NCI-H1417 (cell line): ENCODE results near the gene DOP1B.
"Not testable (repeated sequence)": the region's sequence is repeated elsewhere in the genome, so short reads cannot be mapped to it uniquely, and the experiment has no call there.

Source experiments
- DNase-seq, 3 experiments: peaks; one replicate each; lab custom pipeline; 2025; lab: John Stamatoyannopoulos, UW

The DOP1B gene, protein sequence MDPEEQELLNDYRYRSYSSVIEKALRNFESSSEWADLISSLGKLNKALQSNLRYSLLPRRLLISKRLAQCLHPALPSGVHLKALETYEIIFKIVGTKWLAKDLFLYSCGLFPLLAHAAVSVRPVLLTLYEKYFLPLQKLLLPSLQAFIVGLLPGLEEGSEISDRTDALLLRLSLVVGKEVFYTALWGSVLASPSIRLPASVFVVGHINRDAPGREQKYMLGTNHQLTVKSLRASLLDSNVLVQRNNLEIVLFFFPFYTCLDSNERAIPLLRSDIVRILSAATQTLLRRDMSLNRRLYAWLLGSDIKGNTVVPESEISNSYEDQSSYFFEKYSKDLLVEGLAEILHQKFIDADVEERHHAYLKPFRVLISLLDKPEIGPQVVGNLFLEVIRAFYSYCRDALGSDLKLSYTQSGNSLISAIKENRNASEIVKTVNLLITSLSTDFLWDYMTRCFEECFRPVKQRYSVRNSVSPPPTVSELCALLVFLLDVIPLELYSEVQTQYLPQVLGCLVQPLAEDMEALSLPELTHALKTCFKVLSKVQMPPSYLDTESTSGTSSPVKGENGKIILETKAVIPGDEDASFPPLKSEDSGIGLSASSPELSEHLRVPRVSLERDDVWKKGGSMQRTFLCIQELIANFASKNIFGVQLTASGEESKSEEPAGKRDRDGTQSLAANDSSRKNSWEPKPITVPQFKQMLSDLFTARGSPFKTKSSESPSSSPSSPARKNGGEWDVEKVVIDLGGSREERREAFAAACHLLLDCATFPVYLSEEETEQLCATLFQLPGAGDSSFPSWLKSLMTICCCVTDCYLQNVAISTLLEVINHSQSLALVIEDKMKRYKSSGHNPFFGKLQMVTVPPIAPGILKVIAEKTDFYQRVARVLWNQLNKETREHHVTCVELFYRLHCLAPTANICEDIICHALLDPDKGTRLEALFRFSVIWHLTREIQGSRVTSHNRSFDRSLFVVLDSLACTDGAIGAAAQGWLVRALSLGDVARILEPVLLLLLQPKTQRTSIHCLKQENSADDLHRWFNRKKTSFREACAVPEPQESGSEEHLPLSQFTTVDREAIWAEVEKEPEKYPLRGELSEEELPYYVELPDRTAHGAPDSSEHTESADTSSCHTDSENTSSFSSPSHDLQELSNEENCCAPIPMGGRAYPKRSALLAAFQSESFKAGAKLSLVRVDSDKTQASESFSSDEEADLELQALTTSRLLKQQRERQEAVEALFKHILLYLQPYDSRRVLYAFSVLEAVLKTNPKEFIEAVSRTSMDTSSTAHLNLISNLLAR (N-terminal part only)

DNA sequence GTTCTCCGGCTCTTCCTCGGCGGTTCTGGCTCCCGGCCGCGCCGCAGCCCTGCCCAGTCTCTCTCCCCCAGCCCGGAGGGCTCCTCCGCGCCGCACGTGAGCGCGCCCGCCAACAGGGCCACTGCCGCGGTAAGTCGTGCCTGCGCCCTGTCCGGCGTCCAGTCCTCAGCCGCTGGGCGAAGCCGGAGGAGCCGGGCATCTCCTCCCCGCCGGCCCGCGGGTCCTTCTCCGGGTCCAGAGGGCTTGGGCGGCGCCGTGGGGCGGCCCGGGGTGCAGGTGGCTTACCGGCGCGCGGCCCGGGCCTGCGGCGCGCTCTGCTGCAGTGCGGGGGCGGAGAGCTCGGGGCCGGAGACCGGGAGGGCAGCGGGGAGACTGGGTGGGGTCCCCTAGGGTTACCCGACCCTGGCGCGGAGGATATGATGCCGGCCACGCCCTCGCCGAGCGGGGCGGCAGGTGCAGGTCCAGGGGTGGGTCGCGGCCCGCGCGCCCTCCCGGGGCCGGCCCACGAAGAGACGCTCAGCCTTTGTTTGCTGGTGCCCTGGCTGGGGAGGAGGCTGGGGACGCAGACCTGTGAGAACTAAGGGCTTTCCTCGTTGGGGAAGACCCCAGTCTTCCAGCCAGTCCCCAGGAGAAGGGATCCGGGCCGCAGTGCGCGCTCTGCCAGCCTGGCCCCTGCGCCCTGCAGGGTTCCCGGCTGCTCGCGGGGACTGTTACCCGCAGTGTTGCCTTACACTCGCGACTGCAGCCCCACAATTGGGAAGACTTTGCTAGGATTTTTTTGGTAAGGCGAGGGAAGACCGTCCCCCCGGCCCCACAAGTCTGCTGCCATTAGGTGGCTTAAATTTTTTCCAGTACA lies at the start of gene DOP1B:
Gene DOP1B, plus strand, starts transcription at position 10 of the 856 bp plus-strand sequence. CDS start 7,910 bp downstream, outside the sequence.
- peak in 2 of 3 experiments; percentile 69 to 97 for DNase-seq

DNA sequence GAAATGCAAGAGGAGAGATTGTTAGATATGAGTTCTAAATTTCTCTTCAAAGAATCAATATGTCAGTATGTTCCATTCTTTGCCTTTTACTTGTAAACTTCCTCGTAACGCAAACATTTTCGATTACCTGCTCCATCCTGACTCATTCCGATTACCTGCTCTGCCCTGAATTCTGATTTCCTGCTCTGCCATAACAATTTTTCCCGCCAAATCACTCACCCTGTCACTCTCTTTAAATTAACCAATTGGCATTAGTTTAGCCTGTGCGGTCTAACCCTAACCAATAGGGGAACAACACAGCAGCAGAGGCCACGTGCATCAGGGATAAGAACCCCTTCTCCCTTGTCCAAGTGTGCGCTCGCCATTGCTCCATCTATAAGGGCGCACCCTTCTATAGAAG lies 46.8 kb upstream of the DOP1B start:
- no peak for DNase-seq

DNA sequence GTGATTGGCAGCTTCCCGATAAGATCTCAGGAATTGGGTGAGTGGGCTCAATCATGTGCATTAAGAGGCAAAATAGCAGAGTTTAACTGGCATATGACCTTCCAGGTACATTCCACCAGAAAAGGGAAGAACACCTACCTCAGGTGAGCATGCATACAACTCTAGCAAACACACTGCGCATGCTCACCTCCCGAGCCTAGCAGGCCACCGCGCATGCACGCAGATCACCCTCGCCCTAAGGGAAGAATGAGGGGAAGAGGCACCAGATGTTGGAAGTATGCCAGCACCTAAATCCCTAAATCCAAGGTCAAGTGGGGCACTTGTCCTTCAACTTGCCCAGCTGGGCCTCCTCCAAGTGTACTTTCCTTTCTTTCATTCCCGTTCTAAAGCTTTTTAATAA lies 45.4 kb upstream of the DOP1B start:
- DNase-seq = no peak

DNA sequence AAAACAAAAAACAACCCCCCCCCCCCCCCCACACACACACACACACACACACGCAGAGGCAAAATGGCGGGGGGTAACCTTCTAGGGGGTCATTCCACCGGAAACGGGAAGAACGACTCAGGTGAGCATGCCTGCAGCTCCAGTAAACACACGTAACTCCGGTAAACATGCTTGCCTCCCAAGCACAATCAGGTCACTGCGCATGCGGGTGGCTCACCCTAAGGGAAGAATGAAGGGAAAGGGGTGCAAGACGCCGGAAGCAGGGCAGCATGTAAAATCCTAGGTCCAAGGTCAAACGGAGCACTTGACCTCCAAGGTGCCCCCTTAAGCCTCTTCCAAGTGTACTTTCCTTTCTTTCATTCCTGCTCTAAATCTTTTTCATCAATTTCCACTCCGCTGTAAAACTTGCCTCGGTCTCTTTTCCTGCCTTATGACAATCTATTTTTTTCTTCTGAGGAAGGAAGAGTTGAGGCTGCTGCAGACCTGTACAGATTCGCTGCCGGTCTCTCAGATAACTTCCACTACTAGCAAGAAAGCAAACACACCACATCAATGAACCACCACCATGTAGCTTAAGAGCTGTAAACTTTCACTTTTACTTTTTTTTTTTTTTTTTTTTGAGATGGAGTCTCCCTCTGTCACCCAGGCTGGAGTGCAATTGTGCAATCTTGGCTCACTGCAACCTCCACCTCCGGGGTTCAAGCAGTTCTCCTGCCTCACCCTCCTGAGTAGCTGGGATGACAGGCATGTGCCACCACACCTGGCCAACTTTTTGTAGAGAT lies 42.8 kb upstream of the DOP1B start:
- peak; percentile 63 to 95 (median 82) for DNase-seq

DNA sequence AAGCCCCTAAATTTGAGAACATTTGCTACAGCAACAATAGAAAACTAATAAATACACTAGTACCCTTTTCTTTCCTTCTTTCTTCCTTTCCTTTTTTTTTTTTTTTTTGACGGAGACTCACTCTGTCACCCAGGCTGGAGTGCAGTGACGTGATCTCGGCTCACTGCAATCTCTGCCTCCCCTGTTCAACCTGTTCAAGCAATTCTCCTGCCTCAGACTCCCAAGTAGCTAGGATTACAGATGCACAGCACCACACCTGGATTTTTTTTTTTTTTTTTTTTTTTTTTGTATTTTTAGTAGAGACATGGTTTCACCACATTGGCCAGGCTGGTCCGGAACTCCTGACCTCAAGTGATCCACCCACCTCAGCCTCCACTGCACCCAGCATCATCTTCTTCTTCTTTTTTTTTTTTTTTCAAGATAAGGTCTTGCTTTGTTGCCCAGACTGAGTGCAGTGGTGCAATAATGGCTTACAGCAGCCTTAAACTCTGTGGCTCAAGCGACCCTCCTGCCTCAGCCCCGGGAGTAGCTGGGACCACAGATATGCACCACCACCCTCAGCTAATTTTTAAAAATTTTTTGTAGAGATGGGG lies 41.4 kb upstream of the DOP1B start:
- no peak for DNase-seq

DNA sequence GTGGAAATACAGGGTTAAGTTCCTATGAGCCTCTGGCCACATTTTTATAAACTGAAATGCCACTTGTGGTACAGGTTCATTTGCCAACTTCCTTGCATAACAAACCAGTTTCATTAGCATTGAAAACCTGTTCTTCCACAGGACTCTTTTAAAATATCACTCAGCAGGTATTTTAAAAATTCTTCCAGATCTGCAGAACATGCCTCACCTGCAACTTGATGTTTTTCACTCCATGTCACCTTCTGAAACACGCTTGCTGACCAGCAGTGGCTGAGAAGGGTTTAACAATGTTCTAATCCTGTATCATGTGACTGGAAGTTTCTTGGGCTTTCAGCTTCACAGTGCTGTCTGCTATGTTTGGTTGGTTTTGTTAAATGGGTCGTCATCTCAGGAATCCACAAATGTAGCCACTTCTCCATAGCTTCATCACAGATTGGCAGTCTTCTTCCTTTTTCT lies 39.3 kb upstream of the DOP1B start:
- no peak for DNase-seq

DNA sequence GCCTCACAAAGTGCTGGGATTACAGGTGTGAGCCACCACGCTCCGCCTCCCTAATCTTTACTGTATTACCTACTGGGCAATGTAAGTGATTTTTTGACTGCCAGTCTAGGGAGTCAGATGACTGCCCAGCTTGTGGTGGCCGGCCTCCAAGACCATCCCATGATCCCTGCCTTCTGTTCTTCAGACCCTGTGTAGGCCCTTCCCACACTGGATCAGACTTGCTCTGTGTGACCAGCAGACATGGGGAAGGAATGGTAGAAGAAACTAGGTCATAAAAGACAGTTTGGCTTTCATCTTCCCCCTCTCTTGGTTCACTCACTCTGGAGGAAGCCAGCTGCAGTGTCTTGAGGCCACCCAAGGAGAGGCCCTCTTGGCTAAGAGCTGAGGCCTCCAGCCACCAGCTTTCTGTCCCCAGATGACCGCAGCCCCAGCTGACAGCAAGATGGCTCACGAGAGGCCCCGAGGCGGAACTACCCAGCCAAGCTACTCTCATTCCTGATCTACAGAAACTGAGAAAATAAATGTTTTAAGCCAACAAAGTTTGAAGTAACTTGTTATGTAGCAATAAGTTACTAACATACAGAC lies 36.2 kb upstream of the DOP1B start:
- no peak for DNase-seq

DNA sequence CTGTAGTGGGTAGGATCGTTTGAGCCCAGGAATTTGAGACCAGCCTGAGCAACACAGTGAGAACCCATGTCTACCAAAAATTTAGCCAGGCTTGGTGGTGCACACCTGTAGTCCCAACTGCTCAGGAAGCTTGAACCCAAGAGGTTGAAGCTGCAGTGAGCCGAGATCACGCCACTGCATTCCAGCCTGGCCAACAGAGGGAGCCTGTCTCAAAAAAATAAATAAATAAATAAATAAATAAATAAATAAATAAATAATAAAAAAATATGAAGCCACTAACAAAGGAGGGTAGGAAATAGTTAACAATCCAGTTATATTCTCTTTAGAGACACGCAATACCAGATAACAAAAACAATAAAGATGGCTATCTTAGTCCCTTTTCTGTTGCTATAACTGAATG lies 33.6 kb upstream of the DOP1B start:
- DNase-seq = peak in 1 of 3 experiments; percentile 11

DNA sequence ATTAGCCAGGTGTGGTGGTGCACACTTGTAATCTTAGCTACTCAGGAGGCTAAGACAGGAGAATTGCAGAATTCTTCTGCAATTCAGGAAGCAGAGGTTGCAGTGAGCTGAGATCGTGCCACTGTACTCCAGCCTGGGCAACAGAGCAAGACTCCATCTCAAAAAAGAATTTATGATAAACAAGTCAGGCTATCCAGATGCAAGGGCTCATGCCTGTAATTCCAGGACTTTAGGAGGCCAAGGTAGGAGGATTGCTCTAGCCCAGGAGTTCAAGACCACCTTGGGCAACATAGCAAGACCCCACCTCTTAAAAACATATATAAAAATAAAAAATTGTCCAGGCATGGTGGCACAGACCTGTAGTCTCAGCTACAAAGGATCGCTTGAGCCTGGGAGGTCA lies 32.2 kb upstream of the DOP1B start:
- no peak for DNase-seq

DNA sequence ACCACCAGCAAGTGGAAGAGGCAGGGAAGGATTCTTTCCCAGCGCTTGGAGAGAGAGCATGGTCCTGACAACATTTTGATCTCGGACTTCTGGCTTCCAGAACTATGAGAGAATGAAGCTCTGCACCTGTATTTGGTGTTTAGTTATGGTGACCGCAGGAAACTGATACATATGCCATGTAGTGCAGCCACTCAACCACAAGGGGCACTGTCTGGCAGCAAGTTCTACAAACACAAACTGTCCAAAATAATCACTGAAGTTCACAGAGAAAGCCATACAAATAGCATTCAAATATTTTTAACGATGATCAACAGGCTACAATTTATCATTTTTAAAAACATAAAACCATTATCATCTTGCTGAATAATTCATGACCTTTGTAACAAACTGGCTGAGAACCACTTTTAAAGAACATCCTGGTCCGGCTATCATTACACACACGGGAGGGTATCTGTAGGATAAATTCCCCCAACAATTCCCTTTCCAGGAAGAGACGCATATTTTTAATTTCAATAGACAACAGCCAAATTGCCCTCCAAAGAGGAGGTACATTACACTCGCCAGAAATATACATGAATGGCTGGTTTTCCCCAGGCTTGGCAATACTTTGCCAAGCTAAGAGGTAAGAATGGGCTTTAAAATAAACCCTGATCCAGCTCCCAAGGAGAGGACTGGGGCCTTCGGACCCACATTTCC lies 31.0 kb upstream of the DOP1B start:
- DNase-seq = peak; percentile 46 to 77 (median 66)

DNA sequence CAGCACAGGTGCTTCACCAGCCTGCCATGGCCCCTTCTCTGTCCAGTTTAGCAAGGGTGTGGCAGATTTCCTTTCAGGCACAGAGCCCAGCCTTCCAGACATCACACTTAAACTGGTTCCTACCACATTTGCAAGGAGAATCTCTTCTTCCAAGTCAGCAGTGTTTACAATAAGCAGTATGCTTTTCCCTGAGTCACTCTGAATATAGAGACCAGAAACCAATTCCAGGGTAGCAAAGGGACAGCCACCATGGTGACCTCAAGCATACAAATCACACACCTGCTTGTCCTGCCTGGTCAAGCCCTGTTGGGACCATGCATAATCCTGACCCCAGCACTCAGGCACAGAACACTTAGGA lies 30.4 kb upstream of the DOP1B start:
- DNase-seq = no peak

DNA sequence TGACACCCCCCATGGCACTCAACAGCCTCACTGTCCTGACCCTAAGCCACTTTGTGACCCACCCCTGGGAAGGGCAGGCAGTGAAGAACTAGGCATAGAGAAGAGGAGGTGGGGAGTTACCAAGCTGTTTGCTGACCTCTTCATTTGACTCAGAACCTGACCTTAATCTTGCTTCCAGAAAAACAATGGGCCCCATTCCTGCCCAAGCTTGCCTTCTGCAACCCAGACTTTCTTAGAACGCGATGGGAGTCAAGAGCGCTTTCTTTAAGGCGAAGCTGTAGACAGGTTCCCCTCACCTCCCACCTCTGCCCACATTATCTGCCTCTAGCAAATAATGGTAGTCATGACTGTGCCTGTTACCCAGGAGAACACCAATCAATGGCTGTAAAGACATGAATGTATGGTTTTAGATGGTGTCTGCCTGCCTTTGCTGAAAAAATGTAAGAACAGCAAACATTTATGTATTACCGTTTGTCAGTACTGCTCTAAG lies 30.0 kb upstream of the DOP1B start:
- DNase-seq = no peak

DNA sequence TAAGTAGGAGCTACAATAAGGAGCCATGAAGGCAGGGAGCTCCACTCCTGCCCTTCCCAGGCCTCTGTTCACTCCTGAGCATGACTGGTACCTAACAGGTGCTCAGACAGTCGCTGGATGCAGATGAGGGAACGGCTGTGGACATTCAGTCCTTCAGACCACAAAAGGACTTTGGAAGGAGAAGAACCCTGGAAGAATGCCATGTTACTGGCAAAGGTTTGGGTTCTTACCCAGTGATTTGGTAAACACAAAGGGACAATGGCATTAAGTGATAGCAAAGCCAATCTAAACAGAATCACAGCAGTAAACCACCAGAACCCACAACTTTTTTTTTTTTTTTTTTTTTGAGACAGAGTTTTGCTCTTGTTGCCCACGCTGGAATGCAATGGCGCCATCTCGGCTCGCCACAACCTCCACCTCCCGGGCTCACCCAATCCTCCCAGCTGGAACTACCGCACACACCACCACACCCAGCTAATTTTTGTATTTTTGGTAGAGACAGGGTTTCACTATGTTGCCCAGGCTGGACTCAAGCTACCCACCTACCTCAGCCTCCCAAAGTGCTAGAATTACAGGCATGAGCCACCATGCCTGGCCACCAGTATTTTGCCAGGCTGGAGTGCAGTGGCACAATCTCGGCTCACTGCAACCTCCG lies 29.2 kb upstream of the DOP1B start:
- no peak for DNase-seq

DNA sequence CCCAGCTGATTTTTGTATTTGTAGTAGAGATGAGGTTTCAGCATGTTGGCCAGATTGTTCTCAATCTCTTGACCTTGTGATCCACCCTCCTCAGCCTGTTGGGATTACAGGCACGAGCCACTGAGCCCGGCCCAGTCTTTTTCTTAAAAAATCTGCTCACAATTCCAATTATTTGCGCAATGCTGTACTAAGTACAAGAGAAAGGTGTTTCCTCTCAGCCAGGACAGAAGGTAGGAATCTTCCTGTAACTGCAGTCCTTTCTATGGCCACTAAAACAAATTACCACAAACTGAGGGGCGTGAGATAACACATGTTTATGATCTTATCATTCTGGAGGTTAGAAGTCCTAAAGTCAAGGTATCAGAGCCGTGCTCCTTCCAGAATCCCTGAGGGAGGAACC lies 28.6 kb upstream of the DOP1B start:
- DNase-seq = no peak

DNA sequence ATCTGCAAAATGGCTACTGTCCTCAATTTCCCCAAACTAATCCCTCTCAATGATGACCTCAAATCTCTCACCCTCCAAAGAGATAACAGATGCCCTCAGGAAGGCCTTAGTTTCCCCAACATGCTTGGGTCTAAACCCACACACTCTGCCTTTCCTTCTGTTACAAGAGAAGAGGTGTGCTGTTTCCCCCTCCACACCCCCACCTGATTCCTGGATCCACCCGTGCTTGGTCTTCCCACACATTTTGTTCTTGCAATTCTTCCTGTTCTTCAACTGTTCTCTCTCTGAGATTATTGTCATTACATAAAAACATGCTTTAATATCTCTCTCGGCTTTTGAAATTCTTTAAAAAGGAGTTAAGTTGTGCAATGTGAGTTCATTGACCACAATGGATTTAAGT lies 27.4 kb upstream of the DOP1B start:
- no peak for DNase-seq

DNA sequence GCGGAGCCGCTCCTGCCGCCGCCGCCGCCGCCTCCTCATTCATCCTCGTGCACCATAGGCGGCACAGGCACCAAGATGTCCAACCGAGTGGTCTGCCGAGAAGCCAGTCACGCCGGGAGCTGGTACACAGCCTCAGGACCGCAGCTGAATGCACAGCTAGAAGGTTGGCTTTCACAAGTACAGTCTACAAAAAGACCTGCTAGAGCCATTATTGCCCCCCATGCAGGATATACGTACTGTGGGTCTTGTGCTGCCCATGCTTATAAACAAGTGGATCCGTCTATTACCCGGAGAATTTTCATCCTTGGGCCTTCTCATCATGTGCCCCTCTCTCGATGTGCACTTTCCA lies 26.2 kb upstream of the DOP1B start:
- DNase-seq = peak in 2 of 3 experiments; percentile 6 to 37

DNA sequence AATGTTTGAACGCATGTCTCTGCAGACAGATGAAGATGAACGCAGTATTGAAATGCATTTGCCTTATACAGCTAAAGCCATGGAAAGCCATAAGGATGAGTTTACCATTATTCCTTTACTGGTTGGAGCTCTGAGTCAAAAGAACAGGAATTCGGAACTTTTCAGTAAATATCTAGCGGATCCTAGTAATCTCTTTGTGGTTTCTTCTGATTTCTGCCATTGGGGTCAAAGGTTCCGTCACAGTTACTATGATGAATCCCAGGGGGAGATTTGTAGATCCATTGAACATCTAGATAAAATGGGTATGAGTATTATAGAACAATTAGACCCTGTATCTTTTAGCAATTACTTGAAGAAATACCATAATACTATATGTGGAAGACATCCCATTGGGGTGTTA lies 25.8 kb upstream of the DOP1B start:
- not testable (repeated sequence) for DNase-seq

DNA sequence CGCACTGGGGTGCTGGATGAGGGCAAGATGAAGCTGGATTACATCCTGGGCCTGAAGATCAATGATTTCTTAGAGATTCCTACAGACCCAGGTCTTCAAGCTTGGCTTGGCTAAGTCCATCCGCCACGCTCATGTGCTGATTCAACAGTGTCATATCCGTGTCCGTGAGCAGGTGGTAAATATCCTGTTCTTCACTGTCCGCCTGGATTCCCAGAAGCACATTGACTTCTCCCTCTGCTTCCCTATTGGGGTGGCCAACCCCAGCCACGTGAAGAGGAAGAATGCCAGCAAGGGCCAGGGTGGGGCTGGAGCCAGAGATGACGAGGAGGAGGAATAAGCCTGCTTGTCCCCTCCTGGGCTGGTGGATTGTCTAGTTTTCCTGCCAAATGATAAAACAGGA lies 23.9 kb upstream of the DOP1B start:
- DNase-seq = no peak
